ENCODE data around the gene ARIH1.

ARIH1 gene

DNA sequence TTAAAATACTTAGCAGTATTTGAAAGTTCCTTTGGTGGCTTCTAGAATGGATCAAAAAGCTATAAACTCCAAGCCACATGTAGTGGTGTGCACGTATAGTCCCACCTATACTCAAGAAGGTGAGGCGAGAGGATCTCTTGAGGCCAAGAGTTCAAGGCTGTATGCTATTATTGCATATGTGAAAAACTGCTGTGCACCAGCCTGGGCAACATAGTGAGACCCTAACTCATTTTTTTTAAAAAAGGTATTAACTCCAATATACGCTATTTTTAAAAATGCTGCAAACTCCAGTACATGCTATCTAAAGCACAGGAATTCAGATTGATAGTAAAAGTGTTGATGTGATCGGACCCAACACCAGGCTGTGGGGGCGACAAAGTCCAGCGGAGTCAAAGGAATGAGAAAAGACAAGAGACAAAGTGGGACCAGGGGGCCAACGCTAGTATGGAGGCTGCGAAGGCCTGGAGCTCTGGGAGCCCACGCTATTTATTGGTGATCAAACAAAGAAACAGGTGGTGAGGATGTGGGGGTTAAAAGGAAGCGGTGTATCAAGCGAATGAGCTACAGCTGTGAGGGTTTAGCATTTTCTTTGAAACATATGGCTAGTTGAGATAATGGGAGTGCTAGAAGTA lies 66.6 kb downstream of the ARIH1 start:
- DNase-seq (ENCODE audit: low spot score): no peak

DNA sequence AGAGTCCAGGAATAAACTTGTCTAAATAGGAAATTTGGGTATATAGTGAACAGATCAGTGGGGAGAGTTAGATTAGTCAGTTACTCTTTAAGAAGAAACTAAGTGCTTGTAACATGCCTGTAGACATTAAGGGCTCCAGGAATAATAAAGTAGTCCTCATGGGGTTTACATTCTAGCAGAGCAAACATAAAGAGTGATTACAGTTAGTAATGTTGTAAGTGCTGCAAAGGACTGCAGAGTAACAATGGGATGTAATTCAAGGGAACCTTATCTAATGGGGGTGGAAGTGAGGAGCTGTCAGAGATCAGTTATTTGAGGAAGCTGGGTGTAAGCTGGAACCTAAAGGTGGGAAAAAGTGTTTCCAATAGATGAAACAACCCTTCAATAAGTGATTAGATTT lies 67.5 kb downstream of the ARIH1 start:
- DNase-seq (ENCODE audit: low spot score): no peak

DNA sequence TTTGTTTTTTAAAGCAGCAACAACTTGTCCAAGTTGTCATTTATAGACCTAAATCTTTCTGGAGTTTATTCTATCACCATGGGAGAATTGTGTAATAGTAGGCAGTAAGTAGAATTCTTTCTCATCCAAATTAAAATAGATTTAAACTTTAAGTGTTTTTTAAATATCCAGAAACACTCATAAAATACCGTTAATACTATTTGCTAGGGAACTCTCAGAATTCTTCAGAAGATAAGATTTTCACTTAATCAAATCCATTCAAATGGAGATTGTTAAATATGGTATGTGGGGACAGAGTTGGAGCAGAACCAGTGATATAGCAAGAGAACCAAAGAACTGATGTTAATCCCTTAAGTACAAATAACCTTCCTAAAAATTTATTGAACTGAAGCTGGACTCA lies 71.0 kb downstream of the ARIH1 start:
- no peak for DNase-seq (ENCODE audit: low spot score)

DNA sequence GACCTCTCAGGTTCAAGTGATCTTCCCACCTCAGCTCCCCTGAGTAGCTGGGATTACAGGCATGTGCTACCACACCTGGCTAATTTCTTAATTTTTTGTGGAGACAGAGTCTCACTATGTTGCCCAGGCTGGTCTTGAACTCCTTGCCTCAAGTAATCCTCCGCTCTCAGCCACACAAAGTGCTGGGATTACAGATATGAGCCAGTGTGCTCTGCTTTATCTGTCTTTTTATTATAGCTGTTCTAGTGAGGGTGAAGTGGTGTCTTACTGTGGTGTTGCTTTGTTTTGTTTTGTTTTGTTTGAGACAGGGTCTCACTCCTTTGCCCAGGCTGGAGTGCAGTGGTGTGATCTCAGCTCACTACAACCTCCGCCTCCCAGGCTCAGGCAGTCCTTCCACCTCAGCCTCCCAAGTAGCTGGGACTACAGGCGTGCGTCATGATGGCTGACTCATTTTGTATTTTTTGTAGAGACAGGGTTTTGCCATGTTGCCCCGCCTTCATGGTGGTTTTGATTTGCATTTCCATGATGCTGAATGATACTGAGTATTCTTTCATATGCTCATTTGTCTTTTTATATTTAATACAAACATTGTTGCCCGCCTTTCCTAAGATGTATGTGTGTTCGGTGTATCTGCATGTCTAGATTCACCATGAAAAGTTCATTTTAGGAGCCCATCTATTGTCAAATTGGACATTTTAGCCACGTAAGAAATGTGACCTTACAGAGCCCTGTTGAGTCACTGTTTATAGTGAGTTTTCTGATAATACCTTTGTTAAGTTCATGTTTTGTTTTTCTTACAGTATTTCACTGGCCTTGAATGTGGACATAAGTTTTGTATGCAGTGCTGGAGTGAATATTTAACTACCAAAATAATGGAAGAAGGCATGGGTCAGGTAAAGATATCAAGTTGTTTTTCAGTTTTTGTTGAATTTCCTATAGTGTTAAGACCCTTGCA lies 80.6 kb downstream of the ARIH1 start:
- DNase-seq (ENCODE audit: low spot score): no peak

DNA sequence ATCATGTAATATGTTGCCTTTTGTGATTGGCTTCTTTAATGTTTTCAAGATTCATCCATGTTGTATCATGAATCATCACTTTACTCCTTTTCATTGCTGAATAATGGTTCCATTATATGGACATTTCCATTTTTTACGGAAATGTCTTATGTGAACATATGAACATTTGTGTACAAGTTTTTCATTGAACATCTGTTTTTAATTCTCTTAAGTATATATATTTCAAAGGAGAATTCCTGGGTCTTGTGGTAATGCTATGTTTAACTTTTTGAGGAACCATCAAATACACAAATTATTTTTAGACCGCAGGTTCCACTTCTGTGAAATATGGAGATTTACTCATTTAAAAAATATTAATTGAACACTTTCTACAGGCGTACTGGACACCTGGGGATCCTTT lies 85.7 kb downstream of the ARIH1 start:
- no peak for DNase-seq (ENCODE audit: low spot score)

DNA sequence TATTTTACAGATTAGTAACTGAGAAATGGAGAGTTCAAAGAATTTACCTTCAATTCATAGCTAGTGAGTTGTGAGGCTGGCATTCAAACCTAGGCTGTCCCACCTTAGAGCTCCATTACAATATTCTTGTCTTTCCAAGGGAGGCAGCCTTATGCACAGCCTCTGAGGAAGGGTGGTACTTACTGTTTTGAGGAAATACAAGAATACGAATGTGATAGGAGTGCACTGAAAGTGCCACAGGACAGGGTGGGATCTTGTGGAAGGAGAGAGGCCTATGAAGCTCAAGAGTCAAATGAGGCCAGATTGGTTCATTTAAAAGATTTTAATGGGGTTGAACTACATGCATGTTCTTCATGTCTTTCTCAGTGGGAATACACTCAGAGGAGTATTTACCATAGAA lies 86.3 kb downstream of the ARIH1 start:
- DNase-seq (ENCODE audit: low spot score): no peak

DNA sequence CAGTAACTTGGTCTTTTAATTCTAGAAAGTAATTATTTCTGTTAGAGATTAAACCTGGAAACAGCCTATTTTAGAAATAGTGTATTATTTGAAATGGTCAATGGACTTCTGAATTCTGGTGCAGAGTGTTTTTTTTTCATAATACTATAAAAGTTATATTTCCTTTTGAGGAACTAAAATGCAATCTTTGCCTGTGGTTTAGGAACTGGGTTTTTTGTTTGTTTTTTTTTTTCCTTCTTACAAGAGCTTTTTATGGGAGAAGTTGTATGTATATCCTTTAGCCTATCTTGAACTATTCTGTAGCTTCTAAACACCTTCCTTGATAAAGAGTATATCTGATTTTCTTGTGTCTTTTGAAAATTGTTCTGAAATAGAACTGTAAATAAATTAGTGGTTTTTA lies 88.3 kb downstream of the ARIH1 start:
- DNase-seq (ENCODE audit: low spot score): no peak

DNA sequence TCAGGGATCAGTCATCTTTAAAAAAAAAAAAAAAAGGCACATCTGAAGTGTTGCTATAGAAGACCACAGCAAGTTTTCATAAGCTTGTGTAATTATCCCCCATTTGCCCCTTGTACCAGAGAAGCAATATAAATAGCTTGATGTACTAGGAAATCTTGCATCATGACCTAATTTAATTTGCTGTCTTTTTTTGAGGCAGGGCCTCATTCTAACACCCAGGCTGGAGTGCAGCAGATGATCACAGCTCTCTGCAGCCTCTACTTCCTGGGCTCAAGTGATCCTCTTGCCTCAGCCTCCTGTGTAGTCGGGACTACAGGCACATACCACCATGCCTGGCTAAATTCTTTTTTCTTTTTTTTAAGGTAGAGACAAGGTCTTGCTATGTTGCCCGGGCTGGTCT lies 88.7 kb downstream of the ARIH1 start:
- DNase-seq (ENCODE audit: low spot score): no peak

DNA sequence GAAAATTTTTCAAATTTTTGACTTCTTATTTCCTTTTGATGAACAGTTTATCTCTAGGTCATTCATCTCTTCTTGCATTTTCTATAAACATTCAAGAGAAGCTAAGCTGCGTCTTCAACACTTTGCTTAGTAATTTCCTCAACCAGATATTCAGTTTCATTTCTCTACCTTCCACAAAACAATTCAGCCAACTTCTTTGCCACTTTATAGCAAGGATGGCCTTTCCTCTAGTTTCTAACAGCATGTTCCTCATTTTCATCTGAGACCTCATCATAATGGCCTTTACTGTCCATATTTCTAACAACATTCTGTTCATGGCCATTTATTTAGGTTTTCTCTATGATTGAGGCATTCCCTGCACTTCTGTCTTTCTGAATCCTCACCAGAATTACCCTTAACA lies 90.0 kb downstream of the ARIH1 start:
- no peak for DNase-seq (ENCODE audit: low spot score)

DNA sequence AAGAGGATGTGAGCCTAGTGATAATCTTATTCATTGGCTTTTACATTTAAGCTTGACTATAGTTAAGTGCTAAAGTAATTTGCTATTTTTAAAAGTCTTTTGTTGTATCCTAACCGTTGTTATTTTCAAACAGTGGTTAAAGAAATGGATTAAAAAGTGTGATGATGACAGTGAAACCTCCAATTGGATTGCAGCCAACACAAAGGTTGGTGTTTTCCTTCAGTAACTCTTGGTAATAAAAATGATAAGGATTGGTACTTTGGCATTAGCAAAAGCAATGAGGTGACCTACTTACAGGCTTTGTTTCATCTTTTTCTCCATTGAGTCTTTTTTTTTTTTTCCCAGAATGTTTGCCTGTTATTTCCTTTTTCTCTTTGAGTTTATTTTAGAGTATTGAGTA lies 92.8 kb downstream of the ARIH1 start:
- DNase-seq (ENCODE audit: low spot score): no peak

DNA sequence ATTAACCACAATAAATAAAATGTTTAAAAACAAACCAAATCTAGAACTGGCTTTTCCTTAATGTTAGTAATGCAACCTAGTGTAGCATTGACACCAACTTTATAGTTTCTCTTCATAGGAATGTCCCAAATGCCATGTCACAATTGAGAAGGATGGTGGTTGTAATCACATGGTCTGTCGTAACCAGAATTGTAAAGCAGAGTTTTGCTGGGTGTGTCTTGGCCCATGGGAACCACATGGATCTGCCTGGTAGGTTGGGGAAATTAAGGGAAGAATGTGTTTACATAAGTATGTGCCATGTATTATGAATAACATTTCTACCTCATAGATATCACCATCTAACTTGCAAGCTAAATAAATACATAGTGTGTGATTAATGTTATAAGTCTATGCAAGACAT lies 95.9 kb downstream of the ARIH1 start:
- no peak for DNase-seq (ENCODE audit: low spot score)

DNA sequence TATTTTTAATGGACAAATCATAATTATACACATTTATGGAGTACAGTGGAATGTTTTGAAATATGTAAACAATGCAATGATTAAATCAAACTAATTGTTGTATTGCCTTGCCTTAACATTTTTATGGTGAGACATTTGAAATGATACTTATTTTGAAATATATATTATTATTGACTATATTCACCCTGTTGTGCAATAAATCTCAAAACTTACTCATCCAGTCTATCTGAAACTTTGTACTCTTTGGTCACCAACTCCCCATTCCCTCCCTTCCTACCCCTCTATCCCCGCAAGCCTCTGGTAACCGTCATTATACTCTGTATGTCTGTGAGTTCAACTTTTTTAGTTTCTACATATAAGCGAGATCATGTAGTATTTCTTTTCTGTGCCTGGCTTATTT lies 105.7 kb downstream of the ARIH1 start:
- DNase-seq (ENCODE audit: low spot score): no peak

DNA sequence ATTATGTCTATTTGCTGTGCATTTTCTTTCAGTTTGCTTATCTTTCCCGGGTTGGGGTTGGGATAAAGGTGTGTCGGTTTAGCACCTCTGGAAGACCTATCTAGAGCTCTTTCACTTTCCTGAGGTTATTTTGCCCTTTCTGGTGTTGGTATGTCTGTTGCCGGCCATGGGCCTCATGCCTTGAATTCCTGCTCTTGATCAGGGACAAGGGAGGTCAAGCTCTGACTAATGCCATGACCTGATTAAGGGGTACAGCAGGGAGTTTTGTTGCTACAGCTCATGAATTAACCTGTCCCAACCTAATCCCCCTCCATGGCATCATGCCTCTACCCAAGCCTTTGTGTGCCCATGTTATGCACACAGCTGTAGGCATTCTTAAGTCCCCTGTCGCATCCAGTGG lies 109.9 kb downstream of the ARIH1 start:
- no peak for DNase-seq (ENCODE audit: low spot score)

DNA sequence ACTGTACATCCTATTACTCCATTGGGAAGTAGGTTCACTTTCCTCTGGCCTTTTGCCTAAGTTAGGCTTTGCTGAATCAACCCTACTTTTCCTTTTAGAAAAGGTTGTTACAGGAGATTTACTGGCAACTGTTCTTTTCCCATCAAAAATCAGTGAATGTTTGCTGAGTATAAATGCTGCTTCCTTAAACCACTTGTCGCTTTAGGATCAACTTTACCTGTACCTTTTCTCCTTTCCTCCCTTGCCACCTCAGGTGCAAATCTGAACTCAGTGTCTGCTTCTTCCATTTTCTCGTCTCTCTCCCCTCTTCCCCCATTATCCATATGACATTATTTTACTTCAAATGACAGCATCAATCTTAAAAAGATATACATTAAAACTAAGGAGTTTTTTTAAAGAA lies 110.9 kb downstream of the ARIH1 start:
- no peak for DNase-seq (ENCODE audit: low spot score)

DNA sequence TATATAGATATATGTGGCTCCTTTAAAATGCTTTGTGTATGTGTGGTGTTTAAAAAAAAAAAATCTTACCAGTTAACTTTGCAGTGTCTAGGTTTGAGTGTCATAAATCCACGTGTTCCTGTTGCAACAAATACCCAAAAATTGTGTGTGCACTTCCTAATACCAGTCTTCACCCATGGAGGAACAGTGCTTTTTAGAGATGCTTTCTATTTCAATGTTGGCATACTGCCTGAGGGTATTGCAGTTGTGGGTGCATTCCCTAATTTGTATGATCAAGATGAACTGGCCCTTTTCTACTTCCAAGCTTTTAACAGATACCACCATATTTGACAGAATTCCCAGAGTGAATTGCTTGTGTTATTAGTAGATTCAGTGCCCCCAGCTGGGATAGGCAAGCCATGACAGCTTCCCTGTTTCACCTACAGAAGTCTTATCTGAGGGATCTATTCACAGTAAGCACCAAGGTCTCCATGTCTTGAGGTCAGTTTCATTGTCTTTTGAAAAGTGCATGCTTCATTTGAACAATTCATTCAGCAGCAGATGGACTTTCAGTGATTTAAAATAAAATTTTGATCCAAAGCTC lies 111.4 kb downstream of the ARIH1 start:
- DNase-seq (ENCODE audit: low spot score): no peak

DNA sequence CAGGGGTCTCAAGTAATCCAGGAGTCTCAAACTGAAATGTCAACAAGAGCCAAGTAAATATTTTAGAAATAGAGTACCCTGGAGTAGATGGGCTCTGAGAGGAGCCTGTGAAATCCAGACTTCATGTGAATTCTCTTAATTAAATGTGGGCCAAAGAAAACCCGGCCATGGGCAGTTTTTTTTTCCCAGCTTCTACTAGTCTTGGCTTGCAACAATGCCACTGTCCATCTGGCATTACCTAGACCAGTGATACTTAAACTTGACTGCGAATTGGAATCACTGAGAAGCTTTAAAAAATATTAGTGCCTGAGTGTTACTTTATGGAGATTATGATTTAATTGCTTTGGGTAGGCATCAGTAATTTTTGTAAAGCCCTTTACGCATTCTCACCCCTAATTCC lies 114.0 kb downstream of the ARIH1 start:
- DNase-seq (ENCODE audit: low spot score): no peak

DNA sequence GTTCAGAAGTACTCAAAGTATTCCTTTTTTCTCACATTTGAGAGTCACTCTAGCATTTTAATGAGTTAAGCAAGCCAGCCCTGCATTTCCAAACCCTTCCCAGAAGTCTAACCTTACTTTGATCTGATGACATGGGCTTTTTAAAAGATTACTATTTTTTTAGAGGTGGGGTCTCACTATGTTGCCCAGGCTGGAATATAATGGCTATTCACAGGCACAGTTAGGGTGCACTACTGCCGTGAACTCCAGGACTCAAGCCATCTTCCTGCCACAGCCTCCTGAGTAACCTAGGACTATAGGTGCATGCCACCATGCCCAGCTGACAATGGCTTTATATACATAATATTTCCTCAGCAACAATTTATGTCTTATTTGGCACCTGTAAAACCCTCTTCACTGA lies 116.3 kb downstream of the ARIH1 start:
- DNase-seq (ENCODE audit: low spot score): no peak

DNA sequence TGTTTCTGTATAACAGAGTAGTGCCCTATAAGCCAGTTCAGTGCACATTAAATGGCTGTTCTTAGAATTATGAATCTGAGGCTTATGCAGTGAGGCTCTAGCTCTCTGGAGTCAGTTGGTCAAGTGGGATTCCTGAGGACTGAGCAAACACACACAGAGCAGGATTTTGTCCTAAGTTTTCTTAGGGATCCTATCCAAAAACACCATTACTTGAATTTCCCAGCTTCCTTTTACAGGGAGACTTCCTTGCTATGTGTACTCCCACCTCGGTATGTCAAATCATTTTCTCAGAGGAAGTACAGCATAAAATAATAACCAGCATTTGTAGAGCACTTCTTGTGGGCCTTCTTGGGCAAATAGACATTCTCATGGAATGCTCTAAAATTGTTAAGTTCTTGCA lies 117.2 kb downstream of the ARIH1 start:
- DNase-seq (ENCODE audit: low spot score): no peak

DNA sequence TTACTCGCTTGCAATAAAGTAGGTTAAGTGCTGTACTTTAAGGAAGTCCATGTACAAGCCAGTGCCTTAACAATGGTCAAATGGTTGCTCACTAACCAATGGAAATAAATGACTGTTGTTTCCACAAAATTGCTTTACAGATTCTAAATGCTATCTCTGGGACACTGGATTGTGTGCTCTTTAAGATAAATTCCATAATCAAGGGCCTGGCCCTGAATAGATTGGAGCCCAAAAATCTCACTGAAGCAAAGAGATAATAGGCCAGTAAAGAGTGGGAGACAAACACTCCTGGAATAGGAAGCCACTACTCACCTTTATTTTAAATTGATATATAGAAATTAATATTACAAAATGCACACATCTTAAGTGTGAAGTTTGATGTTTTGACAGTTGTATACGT lies 118.0 kb downstream of the ARIH1 start:
- no peak for DNase-seq (ENCODE audit: low spot score)

DNA sequence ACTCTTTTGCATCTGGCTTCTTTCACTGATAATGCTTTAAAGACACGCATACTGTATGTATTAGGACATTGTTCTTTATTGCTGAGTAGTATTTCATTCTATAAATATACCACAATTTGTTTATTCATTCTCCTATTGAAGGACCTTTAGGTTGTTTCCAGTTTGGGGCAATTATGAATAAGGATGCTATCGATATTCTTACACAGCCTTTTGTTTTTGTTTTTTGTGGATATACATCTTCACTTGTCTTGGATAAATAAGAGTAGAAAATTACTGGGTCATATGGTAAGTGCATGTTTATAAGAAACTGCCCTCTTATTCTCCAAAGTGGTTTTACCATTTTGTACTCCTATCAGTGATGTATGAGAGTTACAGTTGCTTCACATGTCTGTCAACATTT lies 118.5 kb downstream of the ARIH1 start:
- DNase-seq (ENCODE audit: low spot score): no peak

DNA sequence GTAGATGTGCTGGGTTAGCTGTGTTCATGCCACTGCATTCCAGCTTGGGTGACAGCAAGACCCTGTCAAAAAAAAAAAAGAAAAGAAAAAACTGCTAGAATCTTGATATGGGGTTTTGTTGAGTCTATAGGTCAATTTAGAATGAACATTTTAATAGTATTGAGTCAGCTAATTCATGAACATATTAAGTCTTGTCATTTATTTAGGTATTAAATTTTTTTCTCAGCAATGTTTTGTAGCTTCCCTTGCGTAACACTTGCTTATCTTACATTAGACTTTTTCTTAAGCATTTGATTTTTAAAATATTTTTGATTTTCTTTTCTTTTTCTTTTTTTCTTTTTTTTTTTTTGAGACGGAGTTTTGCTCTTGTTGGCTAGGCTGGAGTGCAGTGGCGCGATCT lies 119.7 kb downstream of the ARIH1 start:
- no peak for DNase-seq (ENCODE audit: low spot score)

DNA sequence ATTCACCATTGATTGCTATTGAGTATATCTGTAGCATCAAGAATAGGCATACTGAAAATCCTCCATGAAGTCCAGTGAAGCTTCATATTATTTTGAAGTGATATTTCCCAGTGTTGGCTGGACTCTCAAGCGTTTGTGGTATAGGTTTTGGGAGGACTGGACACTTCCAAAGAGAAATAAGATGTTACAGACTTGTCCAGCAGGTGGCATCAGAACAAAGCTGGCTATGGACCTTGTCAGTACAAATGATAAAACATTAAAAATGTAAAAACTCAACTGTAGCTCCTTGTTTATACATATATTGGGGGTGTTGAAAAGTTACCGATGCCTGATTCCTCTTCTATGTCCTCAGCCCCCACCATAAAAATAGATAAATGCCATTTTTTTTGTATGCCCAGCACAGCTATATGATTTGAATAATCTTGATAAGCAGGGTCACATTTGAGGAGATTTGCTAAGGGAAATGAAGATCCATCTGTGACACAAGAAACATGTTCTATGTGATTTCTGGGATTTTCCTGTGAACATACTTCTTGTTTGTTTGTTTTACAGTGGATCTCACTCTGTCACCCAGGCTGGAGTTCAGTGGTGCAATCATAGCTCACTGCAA lies 125.8 kb downstream of the ARIH1 start:
- DNase-seq (ENCODE audit: low spot score): peak; percentile 66

DNA sequence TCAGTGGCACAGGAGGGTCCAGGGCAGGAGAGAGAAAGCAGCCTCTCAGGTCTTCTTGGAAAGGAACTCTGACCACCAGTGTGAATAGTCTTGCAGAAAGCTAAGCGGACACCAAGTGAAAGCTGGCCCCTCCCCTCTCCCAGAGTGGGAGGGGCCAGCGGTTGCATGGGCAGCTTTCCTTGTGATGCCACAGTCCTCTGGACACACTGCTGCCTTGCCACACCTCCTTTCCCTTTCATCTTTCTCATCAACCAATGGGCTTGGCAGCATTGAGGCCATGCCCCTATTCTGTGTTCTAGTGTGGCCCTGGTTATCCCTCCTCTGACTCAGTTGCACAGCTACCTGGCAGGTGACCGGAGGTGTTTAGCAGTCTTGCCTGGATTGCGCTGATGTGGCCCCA lies 130.7 kb downstream of the ARIH1 start:
- DNase-seq (ENCODE audit: low spot score): no peak
